GM19395 (cell line): ENCODE measurements around the gene SCAF8.

Source experiments
- ATAC-seq: cut with Tn5 transposase; IDR thresholded peaks from one replicate; pipeline ENCODE4 v1.9.1; 2021; ENCODE audit warnings: mild to moderate bottlenecking, moderate library complexity; ENCODE audit not compliant: unreplicated experiment

Gene SCAF8

GRCh38 chr6:154830771-154831170 is 97.6 kb downstream of the SCAF8 start:
- ATAC-seq: no peak

- ATAC-seq: no peak
These were observed 102.1 kb downstream of the SCAF8 start for GRCh38 chr6:154835307-154835706.

DNA sequence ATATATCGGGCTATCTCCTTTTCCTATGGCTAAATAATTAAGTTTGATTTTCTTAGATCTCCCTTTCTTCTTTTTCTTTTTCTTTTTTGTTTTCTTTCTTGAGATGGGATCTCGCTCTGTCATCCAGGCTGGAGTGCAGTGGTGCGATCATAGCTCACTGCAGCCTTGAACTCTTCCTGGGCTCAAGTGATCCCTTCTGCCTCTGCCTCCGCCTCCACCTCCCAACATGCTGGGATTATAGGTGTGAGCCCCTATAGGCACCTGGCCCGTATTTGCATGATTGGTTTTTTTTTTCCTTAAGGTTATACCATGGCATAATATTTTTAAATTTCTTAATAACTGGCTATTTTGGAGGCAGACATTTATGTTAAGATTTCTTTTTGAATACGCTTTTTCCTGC is 106.3 kb downstream of the SCAF8 start:
- no peak for ATAC-seq

- ATAC-seq: no peak
These were observed 107.1 kb downstream of the SCAF8 start for GRCh38 chr6:154840363-154840762.

DNA sequence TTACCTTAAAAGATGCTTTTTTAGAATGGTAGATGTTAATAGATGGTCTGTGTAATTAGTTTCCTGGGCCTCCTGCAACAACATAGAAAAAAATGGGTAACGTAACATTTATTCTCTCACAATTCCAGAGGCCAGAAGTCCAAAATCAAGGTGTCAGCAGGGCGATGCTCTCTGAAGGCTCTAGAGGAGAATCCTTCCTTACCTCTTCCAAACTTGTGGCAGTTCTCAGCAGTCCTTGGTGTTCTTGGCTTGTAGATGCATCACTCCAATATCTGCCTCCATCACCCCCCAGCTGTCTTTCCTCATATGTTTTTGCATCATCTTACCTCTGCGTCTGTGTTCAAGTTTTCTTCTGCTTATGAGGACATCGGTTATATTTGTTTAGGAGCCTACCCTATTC is 107.9 kb downstream of the SCAF8 start:
- ATAC-seq: no peak

DNA sequence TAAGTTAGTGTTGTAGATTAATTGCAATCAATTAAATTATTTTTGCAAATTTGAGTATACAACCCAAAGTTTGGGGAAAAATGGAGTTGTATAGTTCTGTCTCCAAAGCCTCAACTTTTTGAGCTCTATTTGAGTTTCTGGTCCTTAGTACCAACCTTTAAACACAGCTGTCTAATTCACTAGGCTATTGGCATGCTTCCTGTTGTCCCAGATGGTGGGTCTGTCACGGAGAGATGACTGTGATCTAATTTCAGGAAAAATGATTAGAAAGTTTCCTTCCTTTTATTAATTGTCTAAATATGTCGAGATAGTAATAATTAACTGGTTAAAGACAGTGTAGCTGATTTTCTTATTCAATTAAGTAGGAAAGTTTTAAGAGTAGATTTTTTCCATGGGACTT is 109.6 kb downstream of the SCAF8 start:
- ATAC-seq: no peak

DNA sequence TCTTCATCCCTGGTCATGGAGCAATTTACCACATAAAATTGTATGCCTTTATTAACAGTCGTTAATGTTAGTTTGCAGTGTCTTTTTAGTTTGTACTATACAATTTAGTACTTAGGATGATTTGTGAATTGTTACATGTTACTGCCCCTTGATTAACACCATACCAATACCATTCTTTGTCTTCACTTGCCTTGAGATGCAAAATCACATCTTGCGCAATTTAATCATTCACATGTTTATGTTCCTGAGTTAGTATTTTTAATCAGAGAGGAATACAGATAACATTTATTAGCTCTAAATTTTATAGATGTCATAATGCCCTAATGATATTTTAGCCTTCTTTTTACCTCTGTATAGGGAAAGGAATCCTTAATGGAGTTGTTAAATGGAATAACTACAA is 114.1 kb downstream of the SCAF8 start:
- no peak for ATAC-seq

DNA sequence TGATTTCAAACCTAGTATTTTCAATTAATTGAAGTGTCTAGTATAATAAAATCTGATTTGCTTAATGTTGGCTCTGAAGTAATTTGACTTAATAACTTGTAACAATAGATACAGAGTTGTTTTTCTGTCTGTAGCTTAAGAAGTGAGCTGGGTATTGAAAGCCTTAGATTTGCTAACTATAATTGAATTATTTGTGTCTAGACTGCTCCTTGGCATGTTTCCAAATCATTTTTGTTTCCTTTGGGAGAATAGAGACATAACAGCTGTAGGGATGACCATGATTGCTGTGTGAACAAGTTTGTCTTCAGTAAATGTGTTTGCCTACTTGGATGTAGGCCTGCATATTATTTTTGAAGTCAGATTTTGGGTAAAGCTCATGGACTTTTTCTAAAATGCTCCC is 115.4 kb downstream of the SCAF8 start:
- no peak for ATAC-seq

- ATAC-seq: no peak
These were observed 116.3 kb downstream of the SCAF8 start for GRCh38 chr6:154849475-154849874.

- no peak for ATAC-seq
These were observed 119.5 kb downstream of the SCAF8 start for GRCh38 chr6:154852687-154853086.

GRCh38 chr6:154857529-154857928 is 124.3 kb downstream of the SCAF8 start:
- no peak for ATAC-seq

DNA sequence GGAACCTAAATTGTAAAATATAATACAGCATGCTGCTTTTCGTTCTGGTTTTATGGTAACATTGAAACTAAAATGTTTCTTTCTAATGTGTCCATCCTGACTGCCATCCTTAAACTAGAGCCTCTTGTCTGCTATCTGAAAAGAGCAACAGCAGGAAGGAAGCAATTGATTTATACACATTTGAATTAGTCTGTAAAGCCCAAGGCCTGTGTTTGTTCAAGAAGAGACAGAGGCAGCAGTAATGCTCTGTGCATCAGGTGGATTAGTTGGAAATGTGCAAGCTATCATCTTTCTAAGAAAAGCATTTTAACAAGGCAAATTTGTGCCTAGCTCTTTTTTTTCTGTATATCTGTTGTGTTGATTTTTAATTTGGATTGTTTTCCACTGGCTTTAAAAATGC is 128.6 kb downstream of the SCAF8 start:
- no peak for ATAC-seq

DNA sequence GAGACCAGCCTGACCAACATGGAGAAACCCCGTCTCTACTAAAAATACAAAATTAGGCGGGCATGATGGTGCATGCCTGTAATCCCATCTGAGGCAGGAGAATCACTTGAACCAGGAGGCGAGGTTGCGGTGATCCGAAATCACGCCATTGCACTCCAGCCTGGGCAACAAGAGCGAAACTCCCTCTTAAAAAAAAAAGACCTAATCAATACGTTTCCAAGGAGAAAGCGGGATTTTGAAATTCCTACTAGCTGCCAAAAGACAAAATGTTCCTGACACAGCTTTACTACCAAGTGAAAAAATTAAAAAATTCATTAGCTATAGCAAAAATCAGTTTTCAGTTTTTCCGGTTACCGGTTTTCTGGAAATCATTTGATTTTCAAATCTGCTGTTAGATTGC is 129.3 kb downstream of the SCAF8 start:
- no peak for ATAC-seq

DNA sequence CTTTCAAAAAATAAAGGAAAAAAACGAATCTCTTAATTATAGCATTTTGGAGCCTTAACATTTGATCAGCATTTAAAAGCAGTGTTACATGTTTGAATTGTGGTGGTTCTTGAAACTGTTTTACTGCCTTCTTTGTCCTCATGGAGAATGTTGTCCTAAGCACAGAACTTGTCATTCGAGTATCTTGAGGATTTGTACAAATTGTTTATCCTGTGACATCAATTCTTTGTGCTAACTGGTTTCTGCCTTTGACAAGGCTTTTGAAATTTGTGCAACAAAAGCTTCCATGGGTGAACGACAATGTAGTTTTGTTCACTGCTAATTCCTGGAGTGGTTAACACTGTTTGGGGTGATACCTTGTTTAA is 130.8 kb downstream of the SCAF8 start:
- ATAC-seq: no peak

DNA sequence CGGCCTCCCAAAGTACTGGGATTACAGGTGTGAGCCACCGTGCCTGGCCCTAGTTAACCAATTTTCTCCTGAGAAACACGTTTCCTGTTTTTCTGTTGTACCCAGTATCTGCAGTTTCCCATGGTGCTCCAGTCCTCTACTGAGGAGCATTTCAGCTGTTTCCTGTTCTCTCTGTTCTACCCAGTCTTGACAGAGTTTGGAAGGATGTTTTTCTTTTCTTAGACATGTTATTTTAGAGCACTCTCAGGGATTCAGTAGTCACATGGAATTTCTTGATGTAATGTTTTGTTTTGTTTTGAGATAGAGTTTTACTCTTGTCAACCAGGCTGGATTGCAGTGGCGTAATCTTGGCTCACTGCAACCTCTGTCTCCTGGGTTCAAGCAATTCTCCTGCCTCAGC is 132.1 kb downstream of the SCAF8 start:
- ATAC-seq: no peak

DNA sequence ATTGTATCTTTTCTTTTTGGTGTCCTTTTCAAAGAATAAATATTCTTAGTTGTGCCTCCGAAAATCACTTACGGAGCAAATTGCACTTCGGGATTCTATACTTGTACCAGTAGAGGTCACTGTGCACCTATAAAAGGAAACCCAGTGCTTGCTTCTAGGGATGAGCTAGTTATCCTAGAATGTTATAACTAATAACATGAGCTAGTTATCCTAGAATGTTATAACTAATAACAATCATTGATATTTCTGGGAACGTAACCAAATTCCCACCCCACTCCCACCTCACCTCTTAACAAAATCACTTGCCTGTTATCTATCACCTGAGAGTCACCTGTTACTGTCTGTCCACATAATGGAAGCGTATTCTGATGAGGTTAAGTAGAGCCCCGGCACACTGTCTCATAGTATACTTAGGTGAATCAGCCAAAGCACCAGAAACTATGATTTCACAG is 135.0 kb downstream of the SCAF8 start:
- no peak for ATAC-seq

GRCh38 chr6:154872542-154873114 is 139.4 kb downstream of the SCAF8 start:
- no peak for ATAC-seq

DNA sequence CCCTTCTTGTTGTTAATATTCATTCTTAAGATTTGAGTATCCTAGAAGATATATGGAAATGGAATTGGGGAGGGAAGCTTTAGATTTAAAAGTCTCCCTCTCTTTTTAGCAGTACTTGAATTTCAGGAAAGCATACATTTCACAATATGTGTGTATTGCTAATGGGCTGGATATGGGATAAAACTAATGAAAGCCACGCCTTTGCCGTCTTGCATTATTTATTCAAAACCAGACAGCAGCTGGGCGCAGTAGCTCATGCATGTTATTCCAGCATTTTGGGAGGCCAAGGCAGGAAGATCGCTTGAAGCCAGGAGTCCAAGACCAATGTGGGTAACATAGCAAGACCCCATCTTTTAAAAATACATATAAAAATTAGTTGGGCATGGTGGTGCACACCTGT is 140.3 kb downstream of the SCAF8 start:
- no peak for ATAC-seq

DNA sequence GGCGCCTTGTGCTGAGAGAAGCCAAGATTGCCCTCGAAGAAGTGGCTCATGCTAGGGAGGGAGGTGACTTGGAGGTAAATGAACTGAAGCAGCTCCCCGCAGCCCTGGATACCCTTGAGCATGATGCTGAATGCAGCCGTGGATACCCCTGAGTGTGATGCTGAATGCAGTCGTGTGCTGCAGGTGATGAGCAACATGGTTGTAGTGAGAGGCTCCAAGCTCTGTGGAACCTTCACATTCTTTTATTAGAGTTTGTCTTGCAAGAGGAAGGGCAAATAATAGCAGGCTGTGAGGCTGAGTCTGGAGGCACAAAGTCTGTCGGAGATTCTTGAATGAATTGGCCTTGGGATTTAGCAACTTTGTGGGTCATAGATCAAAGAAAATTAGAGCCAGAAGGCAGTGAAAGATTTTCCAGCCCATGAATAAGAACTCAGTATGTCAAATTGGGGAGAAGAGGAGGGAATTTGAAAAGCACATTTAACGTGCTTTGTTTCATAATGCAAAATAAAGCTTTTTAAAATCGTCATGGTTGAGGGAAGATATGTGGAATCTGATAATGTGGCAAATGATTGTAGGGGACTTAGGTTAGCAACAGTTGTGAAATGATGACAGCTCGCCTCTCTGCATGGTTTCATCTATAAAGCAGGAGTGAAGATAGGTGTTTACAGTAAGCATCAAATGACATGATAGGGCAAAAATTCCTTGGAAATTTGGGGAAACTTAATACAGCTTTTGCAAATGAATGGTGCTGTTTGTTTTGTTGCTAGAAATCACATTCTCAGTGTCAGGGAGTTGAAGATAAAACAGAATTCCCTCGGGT is 141.8 kb downstream of the SCAF8 start:
- no peak for ATAC-seq

GRCh38 chr6:154876486-154877280 is 143.5 kb downstream of the SCAF8 start:
- ATAC-seq: no peak

- ATAC-seq: no peak
These were observed 145.8 kb downstream of the SCAF8 start for GRCh38 chr6:154878871-154879491.
